Measurements from ENCODE around the gene RPL34.
A peak's percentile ranks its signal among the peaks of the same experiment; 100 is the strongest.
"Not testable (repeated sequence)": the region's sequence is repeated elsewhere in the genome, so short reads cannot be mapped to it uniquely, and the experiment has no call there.

RPL34 gene

GRCh38 chr4:108620101-108620932 is at the start of gene RPL34:
TSS of gene RPL34 (plus strand) at chr4:108620576. CDS start at chr4:108621960, 1,384 bp downstream.
- Mint-ChIP-seq H3K27me3 (no peaks in the 10 kb centered on the region), H3K4me1 (ENCODE audit: low read depth) (peaks cover 54% of the 10 kb centered on the region), H3K27ac (peak within 1 kb of the TSS; percentile 99), H3K9me3 (no peaks in the 10 kb centered on the region), H3K4me3 (peak within 1 kb of the TSS; percentile 94), H3K36me3 (ENCODE audit: low read depth) (peaks cover 68% of the 10 kb centered on the region)

GRCh38 chr4:108570993-108571569 is 49.3 kb upstream of the RPL34 start:
- H3K36me3 Mint-ChIP-seq (ENCODE audit: low read depth): no peaks in the 10 kb centered on the region
- no peak overlapping the region for H3K27ac Mint-ChIP-seq
- H3K4me1 Mint-ChIP-seq (ENCODE audit: low read depth): peaks cover 20% of the 10 kb centered on the region
- H3K27me3 Mint-ChIP-seq: no peaks in the 10 kb centered on the region
- no peak overlapping the region for H3K4me3 Mint-ChIP-seq
- no peaks in the 10 kb centered on the region for H3K9me3 Mint-ChIP-seq

DNA sequence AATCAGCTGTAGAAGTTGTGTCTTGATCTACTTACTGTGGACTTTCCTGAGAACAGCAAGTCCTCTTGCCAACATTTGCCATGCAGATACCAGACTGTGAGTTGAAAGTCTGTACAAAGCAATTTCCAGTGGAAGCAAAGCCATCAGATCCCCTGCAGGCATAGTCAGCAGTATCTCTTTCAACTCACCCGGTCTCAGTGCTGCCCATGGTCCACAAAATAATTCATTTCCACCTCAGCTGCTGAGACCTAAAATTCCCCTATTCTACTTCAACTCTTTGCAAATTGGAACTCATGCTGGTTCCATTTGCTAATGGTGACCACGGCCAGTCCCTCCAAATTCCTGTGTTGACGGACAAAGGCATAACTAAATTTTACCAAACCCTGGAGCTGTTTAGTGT is 46.0 kb upstream of the RPL34 start:
- no peaks in the 10 kb centered on the region for H3K27me3 Mint-ChIP-seq
- H3K4me3 Mint-ChIP-seq: no peak overlapping the region
- no peaks in the 10 kb centered on the region for H3K36me3 Mint-ChIP-seq (ENCODE audit: low read depth)
- no peak overlapping the region for H3K27ac Mint-ChIP-seq
- H3K9me3 Mint-ChIP-seq: no peaks in the 10 kb centered on the region
- peaks cover 11% of the 10 kb centered on the region for H3K4me1 Mint-ChIP-seq (ENCODE audit: low read depth)

- no peaks in the 10 kb centered on the region for H3K36me3 Mint-ChIP-seq (ENCODE audit: low read depth)
- H3K27ac Mint-ChIP-seq: no peak overlapping the region
- no peaks in the 10 kb centered on the region for H3K27me3 Mint-ChIP-seq
Observed at GRCh38 chr4:108581083-108581482, 39.3 kb upstream of the RPL34 start.

DNA sequence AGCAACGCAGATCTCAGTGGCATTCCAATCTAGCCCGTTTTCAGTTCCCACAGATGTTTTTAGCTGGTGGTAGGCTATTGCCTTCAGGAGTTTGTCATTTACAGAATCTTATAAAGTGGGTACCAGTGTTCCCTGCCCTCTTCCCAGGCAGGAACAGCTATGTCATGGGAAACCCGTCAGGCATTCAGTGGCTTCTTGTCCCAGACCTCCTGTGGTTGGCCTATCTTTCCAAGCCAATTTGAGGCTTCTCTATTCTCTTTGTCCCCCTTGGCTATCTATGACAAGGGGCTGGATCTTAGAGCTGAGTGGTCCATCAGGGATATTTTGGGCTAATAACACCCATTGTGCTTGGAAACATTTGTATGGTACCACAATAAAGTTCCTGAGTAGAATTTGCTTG is 33.6 kb upstream of the RPL34 start:
- Mint-ChIP-seq H3K27me3 (no peaks in the 10 kb centered on the region), H3K36me3 (ENCODE audit: low read depth) (peaks cover 6% of the 10 kb centered on the region), H3K9me3 (no peaks in the 10 kb centered on the region), H3K27ac (no peak overlapping the region), H3K4me3 (no peak overlapping the region), H3K4me1 (ENCODE audit: low read depth) (no peaks in the 10 kb centered on the region)

More at GRCh38 chr4:108581083-108581482, 39.3 kb upstream of the RPL34 start:
- Mint-ChIP-seq H3K4me3 (no peak overlapping the region), H3K4me1 (ENCODE audit: low read depth) (no peaks in the 10 kb centered on the region), H3K9me3 (no peaks in the 10 kb centered on the region)

GRCh38 chr4:108588878-108589277 is 31.5 kb upstream of the RPL34 start:
- Mint-ChIP-seq H3K27me3 (no peaks in the 10 kb centered on the region), H3K9me3 (no peaks in the 10 kb centered on the region), H3K4me1 (ENCODE audit: low read depth) (no peaks in the 10 kb centered on the region), H3K4me3 (no peak overlapping the region), H3K36me3 (ENCODE audit: low read depth) (peaks cover 6% of the 10 kb centered on the region), H3K27ac (no peak overlapping the region)

DNA sequence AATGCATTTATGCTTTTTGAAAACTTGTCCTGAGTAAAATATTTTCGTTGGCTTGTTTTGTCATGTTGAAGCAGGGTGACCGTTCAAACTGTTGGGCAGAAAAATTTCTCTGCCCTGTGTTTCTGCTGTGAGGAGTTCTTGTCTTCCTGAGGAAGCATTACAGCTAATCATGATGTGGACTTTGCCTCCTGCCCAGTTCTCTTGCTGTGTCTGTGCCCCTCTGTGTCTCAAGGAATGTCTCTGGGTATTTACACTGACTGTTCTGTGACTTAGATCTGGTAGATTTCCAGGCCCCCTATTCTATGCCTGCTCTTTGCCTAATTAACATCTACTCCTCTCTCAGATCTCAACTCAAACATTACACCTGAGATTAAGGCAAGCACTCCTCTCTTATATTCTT is 30.4 kb upstream of the RPL34 start:
- H3K36me3 Mint-ChIP-seq (ENCODE audit: low read depth): peaks cover 15% of the 10 kb centered on the region
- no peak overlapping the region for H3K4me3 Mint-ChIP-seq
- H3K9me3 Mint-ChIP-seq: no peaks in the 10 kb centered on the region
- no peaks in the 10 kb centered on the region for H3K4me1 Mint-ChIP-seq (ENCODE audit: low read depth)
- H3K27ac Mint-ChIP-seq: no peak overlapping the region
- H3K27me3 Mint-ChIP-seq: no peaks in the 10 kb centered on the region

- Mint-ChIP-seq H3K4me3 (no peak overlapping the region), H3K27ac (no peak overlapping the region), H3K27me3 (no peaks in the 10 kb centered on the region), H3K4me1 (ENCODE audit: low read depth) (no peaks in the 10 kb centered on the region), H3K9me3 (no peaks in the 10 kb centered on the region), H3K36me3 (ENCODE audit: low read depth) (peaks cover 16% of the 10 kb centered on the region)
Observed at GRCh38 chr4:108590776-108591175, 29.6 kb upstream of the RPL34 start.

- no peak overlapping the region for H3K4me3 Mint-ChIP-seq
- H3K27ac Mint-ChIP-seq: no peak overlapping the region
- H3K27me3 Mint-ChIP-seq: no peaks in the 10 kb centered on the region
- no peaks in the 10 kb centered on the region for H3K4me1 Mint-ChIP-seq (ENCODE audit: low read depth)
- H3K9me3 Mint-ChIP-seq: no peaks in the 10 kb centered on the region
- H3K36me3 Mint-ChIP-seq (ENCODE audit: low read depth): peaks cover 21% of the 10 kb centered on the region
Observed at GRCh38 chr4:108592674-108592986, 27.7 kb upstream of the RPL34 start.

GRCh38 chr4:108594296-108594695 is 26.1 kb upstream of the RPL34 start:
- not testable (repeated sequence) for H3K4me1 Mint-ChIP-seq (ENCODE audit: low read depth); H3K27me3 Mint-ChIP-seq; H3K9me3 Mint-ChIP-seq; H3K4me3 Mint-ChIP-seq; H3K27ac Mint-ChIP-seq
- H3K36me3 Mint-ChIP-seq (ENCODE audit: low read depth): peaks cover 21% of the 10 kb centered on the region

GRCh38 chr4:108596344-108596743 is 24.0 kb upstream of the RPL34 start:
- peaks cover 15% of the 10 kb centered on the region for H3K36me3 Mint-ChIP-seq (ENCODE audit: low read depth)
- no peak overlapping the region for H3K27ac Mint-ChIP-seq
- H3K27me3 Mint-ChIP-seq: no peaks in the 10 kb centered on the region
- no peak overlapping the region for H3K4me3 Mint-ChIP-seq
- H3K9me3 Mint-ChIP-seq: no peaks in the 10 kb centered on the region
- peaks cover 6% of the 10 kb centered on the region for H3K4me1 Mint-ChIP-seq (ENCODE audit: low read depth)

GRCh38 chr4:108601106-108601505 is 19.3 kb upstream of the RPL34 start:
- no peak overlapping the region for H3K27ac Mint-ChIP-seq
- H3K36me3 Mint-ChIP-seq (ENCODE audit: low read depth): peaks cover 9% of the 10 kb centered on the region
- peaks cover 16% of the 10 kb centered on the region for H3K4me1 Mint-ChIP-seq (ENCODE audit: low read depth)
- no peaks in the 10 kb centered on the region for H3K27me3 Mint-ChIP-seq
- H3K4me3 Mint-ChIP-seq: no peak overlapping the region
- H3K9me3 Mint-ChIP-seq: no peaks in the 10 kb centered on the region

- H3K4me3 Mint-ChIP-seq: no peak overlapping the region
- H3K4me1 Mint-ChIP-seq (ENCODE audit: low read depth): peaks cover 16% of the 10 kb centered on the region
- H3K36me3 Mint-ChIP-seq (ENCODE audit: low read depth): peaks cover 9% of the 10 kb centered on the region
- H3K27me3 Mint-ChIP-seq: no peaks in the 10 kb centered on the region
- no peak overlapping the region for H3K27ac Mint-ChIP-seq
- no peaks in the 10 kb centered on the region for H3K9me3 Mint-ChIP-seq
Observed at GRCh38 chr4:108601532-108601931, 18.8 kb upstream of the RPL34 start.

DNA sequence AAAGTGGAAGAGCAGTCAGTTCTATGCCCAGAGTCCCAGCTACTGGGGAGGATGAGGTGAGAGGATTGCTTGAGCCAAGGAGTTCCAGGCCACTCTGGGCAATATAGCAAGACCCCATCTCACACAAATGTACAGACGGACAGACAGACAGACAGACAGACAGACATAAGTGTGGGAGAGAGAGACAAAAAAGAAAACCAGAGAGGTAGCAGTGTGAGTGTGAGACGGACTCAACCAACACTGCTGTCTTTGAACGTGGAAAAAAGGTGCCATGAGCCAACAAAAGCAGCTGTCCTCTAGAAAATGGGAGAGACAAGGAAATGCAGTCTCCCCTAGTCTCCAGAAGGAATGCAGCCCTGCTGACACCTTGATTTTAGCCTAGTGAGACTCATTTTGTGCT is 18.2 kb upstream of the RPL34 start:
- H3K27ac Mint-ChIP-seq: peak overlapping the region; percentile 29
- H3K27me3 Mint-ChIP-seq: no peaks in the 10 kb centered on the region
- peaks cover 16% of the 10 kb centered on the region for H3K4me1 Mint-ChIP-seq (ENCODE audit: low read depth)
- no peaks in the 10 kb centered on the region for H3K9me3 Mint-ChIP-seq
- H3K36me3 Mint-ChIP-seq (ENCODE audit: low read depth): peaks cover 13% of the 10 kb centered on the region
- H3K4me3 Mint-ChIP-seq: no peak overlapping the region

DNA sequence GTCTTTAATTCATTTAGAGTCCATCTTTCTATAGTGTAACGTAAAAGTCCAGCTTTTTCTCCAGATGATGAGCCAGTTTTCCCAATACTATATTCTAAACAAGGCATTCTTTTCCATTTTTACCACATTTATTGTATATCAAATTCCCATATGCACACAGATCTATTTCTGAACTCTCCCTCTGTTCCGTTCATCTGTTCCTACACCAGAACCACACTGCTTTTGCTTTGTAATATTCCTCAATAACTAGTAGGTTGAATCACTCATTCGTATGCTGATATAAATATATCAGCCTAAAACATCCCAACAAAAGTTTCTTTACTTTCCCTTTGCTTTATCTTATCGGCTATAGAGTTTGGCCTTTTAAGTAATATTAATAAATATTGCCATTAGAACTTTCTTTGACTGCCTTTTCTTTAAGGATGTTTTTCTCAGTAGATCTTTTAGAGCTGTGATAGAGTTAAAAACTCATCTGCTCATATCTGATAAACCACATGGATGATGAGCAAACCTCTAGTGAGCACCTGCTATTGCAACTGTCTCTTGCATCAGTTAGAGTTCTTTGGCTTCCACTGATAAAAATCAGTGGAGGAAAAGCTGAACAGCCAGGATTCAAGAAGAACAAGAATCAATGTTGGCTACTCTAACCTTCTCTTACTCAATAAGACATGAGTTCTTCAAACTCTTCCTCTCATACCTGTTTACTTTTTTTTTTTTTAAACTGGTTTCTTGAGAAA is 13.1 kb upstream of the RPL34 start:
- Mint-ChIP-seq H3K4me3 (no peak overlapping the region), H3K9me3 (no peaks in the 10 kb centered on the region), H3K36me3 (ENCODE audit: low read depth) (peaks cover 20% of the 10 kb centered on the region), H3K27ac (no peak overlapping the region), H3K27me3 (no peaks in the 10 kb centered on the region), H3K4me1 (ENCODE audit: low read depth) (peaks cover 9% of the 10 kb centered on the region)

Measured in stimulated activated naive CD8-positive, alpha-beta T cell treated with anti-CD3 and anti-CD28 coated beads, Interleukin-15, Interleukin-2, amounts not matched to agents 100 ng/mL and 50 ng/mL, for 24 hours (primary cell).